GM18907 (cell line): ENCODE results near the gene GTF2F1.
"Not testable (repeated sequence)": the region's sequence is repeated elsewhere in the genome, so short reads cannot be mapped to it uniquely, and the experiment has no call there.

Source experiments
- ATAC-seq: cut with Tn5 transposase; IDR thresholded peaks from one replicate; pipeline ENCODE4 v1.9.1; 2021; ENCODE audit warnings: mild to moderate bottlenecking, moderate library complexity; ENCODE audit not compliant: unreplicated experiment

The GTF2F1 gene

DNA sequence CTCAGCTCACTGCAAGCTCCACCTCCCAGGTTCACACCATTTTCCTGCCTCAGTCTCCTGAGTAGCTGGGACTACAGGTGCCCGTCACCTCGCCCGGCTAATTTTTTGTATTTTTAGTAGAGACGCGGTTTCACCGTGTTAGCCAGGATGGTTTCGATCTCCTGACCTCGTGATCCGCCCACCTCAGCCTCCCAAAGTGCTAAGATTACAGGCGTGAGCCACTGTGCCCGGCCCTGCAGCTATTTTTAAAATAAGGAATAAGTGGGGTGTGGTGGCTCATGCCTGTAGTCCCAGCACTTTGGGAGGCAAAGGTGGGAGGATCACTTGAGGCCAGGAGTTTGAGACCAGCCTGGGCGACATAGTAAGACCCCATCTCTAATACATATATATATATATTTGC, 32.5 kb downstream of the GTF2F1 start:
- ATAC-seq: not testable (repeated sequence)

DNA sequence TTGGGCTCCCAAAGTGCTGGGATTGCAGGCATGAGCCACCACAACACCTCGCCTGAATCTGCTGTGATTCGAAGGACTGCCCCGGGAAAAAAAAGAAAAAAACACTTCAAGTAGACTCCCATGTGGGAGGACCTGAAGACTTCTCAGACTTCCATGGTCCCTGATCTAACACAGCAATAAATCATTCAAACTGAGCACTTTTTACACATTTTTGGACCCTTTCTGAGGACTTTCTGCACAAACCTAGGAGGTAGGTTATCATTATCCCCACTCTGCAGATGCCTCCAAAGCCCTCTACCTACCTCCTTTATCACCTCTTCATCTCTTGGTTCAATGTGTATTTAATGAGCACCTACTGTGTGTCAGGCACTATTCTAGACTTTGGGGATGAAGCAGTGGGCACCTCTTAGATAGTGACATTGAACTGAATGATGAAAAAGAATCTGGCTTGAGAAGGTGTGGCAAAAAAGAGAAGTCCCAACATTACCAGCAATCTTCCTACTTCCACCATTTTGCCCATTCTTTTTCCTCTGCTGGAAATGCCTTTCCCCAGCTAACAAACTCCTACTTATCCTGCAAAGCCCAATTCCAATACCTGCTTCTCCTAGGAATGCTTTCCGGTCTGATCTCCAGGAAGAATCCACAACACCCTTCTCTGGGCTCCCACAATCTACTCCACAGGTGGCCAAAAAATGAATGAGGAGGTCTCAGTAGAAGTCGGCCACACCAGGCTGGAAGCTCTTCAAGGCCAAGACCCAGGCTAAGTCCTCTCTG, 33.2 kb downstream of the GTF2F1 start:
- ATAC-seq: no peak

DNA sequence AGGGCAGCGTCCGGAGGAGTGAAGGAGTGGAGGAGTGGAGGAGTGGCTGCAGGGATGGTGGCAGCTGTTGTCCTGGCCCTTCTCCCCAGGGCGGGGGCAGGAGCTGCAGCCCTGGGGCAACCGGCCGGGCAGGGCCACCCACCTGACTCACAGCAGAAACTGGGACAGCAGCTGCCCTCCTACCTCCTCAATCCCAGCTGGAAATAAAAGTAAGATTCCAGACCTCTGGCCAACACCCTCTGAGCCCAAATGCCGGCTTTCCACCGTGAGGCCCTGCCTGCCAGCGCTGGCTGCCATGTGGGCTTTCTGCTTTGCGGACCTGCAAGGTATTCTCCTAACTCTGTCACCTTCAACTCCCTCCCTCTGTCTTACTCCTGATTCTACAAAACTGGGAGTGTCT, 35.0 kb downstream of the GTF2F1 start:
- no peak for ATAC-seq

DNA sequence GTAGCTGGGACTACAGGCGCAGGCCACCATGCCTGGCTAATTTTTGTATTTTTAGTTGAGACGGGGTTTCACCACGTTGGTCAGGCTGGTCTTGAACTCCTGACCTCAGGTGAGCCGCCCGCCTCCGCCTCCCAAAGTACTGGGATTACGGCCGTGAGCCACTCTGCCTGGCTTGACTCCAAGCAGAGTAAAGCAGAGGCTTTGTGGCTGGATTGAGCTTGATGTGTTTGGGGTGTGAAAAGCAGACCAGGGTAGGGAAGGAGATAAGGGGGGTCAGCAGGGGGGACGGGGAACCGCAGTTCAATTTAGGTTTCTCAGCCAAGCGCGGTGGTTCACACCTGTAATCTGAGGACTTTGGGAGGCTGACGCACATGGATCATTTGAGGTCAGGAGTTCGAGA, 35.8 kb downstream of the GTF2F1 start:
- no peak for ATAC-seq

DNA sequence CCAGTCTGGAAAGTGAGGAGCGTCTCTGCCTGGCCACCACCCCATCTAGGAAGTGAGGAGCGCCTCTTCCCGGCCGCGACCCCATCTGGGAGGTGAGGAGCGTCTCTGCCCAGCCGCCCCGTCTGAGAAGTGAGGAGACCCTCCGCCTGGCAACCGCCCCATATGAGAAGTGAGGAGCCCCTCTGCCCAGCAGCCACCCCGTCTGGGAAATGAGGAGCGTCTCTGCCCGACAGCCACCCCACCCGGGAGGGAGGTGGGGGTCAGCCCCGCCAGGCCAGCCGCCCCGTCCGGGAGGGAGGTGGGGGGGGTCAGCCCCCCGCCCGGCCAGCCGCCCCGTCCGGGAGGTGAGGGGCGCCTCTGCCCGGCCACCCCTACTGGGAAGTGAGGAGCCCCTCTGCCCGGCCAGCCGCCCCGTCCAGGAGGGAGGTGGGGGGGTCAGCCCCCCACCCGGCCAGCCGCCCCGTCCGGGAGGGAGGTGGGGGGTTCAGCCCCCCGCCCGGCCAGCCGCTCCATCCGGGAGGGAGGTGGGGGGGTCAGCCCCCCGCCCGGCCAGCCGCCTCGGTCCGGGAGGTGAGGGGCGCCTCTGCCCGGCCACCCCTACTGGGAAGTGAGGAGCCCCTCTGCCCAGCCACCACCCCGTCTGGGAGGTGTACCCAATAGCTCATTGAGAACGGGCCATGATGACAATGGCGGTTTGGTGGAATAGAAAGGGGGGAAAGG, 37.5 kb downstream of the GTF2F1 start:
- not testable (repeated sequence) for ATAC-seq

DNA sequence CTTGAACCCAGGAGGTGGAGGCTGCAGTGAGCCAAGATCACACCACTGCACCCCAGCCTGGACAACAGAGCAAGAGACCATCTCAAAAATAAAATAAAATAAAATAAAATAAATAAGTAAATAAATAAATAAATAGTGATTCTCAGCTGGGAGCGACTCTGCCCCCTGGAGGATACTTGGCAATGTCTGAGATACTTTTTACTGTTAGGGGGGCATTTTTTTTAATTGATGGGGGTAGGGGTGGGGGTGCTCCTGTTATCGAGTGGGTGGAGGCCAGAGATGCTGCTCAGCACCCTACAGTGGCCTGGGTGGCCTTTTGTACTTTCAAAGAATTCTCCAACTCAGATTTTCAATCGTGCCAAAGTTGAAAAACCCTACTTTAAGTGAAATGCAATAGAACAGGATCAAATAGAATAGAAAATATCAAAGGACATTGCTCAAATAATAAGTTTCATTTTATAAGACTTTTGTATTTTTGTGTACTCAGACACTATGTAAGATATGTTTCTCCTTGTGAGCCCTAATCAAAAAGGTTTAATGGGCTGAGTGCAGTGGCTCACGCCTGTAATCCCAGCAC, 38.8 kb downstream of the GTF2F1 start:
- no peak for ATAC-seq

DNA sequence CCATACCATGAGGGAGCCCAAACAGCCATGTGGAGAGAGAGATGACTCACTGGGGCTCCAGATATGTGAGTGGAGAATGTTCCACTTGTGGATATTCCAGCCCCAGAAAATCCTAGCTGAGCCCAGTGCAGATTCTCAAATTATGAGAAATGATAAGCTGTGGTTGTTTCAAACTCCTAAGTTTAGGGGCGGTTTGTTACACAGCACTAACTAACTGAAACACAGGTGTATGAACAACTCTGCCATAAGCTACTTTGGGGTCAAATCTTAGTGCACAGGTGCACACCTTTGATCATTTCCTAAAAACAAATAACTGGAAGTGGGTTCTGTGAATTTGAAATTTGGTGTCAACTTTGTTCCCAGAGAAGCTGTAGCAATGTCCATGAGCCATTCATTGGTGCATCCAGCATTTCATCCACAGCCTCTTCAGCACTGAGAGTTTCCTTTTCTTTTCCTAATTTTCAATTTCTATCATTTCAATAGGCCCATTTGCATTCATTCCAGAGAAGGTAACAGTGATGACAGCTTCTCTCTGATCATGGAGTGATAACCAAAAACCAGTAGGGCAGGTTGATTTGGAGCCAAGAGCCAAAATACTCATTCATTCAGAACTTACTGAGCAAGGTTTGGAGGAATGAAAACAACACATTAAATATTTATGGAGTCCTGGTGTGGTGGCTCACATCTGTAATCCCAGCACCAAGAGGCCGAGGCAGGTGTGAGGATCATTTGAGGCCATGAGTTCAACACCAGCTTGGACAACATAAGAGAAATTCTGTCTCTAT, 40.4 kb downstream of the GTF2F1 start:
- no peak for ATAC-seq

DNA sequence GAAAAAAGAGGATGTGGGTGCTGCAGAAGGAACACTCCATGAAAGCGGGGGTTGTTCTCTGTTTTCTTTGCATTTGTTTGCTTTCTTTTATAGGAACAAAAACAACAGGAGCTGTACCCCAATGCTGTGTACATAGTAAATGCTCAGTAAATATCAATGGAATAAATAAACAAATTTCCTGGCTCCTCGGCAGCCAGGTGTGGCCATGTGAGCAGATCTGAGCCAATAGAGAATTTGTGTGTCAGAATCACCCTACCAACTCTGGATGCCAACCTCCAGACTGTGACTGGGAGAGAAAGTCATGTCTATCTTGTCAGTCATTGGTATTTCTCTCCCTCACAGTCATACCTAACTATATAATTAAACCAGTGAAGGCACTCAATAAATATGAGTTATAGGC, 42.3 kb downstream of the GTF2F1 start:
- no peak for ATAC-seq

DNA sequence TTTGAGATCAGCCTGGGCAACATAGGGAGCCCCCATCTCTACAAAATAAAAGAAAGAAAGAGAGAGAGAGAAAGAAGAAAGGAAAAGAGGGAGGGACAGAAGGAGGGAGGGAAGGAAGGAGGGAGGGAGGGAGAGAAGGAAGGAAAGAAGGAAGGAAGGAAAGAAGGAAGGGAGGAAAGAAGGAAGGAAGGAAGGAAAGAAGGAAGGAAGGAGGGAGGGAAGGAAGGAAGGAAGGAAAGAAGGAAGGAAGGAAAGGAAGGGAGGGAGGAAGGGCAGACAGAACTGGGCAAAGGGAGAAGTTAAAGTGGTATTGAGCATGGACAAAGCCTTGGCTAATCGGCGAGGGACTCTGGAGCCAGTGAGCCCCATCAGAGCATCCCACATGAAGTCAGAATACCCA, 43.7 kb downstream of the GTF2F1 start:
- not testable (repeated sequence) for ATAC-seq

DNA sequence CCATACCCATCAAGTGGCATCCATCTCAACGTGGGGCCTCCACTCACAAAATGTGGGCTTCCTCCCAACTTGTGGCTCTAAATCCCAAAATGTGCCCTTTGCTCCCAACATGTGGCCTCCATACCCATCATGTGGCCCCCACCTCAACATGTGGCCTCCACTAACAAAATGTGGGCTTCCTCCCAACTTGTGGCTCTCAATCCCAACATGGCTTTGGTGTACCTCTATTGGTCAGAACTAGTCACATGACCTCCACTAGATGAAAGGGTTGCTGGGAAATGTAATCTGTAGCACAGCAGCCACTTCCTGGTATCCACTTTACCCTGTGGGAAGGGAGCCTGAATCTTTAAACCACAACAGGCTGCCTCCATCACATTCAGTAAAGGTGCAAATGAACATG, 49.5 kb downstream of the GTF2F1 start:
- ATAC-seq: no peak

DNA sequence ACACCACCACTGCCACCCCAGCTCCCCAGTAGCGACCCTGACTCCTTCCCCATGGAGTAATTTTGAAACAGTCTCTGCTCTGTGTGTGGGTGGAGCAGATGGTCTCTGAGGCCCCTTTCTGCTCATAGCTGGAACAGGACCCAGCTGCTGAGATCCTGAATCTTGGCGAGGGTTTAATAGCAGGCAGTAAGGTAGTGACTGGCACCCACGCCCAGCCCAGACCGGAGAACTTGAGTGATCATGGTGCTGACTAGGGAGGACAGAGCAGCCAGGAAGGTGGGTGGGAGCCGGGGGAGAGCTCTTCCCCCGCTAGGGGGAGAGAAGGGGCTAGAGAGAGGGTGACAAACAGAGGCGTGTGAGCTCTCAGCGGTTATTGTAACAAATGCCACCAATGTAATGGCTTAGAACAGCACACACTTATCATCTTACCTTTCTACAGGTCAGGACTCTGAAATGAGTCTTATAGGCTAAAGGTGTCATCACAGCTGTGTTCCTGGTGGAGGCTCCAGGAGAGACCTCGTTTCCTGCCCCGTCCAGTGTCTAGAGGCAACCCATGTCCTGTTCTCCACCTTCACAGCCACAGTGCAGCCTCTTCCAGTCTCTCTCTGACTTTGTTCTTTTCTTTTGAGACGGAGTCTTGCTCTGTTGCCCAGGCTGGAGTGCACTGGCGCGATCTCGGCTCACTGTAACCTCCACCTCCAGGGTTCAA, 52.3 kb downstream of the GTF2F1 start:
- ATAC-seq: no peak

DNA sequence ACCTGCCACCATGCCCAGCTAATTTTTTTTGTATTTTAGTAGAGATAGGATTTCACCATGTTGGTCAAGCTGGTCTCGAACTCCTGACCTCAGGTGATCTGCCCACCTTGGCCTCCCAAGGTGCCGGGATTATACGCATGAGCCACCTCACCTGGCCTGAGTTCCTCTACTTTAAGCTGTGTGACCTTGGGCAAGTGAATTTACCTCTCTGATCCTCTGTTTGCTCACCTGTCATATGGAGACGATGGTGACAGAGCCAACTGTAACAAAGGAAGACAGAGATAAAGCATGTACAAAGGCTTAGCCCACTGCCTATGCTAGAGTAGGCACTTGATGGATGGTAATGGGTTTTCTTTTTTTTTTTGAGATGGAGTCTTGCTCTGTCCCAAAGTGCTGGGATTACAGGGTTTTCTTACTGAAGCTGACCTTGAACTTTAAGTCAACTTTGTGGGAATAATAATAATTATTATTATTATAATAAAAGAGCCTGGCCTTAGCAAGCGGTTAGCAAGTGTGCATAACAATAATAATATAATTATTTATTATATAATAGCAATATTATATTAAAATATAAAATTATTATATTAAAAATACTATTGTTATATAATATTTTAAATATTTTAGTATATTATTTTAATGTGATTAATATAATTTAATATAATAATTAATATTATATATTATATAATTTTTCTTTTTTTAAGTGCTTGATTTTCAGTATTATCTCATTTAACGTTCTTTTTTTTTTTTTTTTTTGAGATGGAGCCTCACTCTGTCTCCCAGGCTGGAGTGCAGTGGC, 58.3 kb downstream of the GTF2F1 start:
- ATAC-seq: no peak

DNA sequence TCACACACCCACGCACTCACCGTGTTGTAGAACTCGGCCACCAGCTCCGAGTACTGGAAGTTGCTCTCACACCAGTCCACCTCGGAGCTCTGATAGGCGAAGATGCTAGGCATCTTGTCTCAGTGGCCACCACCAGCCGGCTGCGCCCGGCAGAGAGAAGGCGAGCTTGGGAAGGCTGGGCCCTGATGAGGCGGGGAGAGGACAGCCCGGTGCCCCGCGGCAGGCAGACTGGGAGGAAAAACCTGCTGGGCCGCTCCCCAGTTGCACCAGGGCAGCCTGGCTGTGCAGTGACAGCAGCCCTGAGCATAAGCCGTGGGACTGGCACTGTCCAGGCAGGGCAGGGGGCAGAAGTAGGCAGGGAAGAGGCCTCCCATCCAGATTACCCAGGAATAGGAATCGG, 59.5 kb downstream of the GTF2F1 start, which contains the start of gene ACER1:
TSS of gene ACER1 (minus strand) at position 174 of the 400 bp plus-strand sequence. CDS start at position 113, 61 bp downstream.
- ATAC-seq: no peak
